HEK293T (cell line): ENCODE measurements around the gene KRTAP2-2.

ENCODE experiments used
- ARNT ChIP-seq: fragments of 450-650 bp; IDR thresholded peaks from 2 replicates; pipeline ENCODE4 v1.6.1; 2017; ENCODE audit warnings: mild to moderate bottlenecking
- BHLHE40 ChIP-seq: fragments of 450-650 bp; IDR thresholded peaks from 2 replicates; pipeline ENCODE4 v1.6.1; 2016; ENCODE audit warnings: mild to moderate bottlenecking, moderate library complexity, borderline replicate concordance
- ELF4 ChIP-seq: fragments of 450-650 bp; IDR thresholded peaks from 2 replicates; pipeline ENCODE4 v1.6.1; 2017; ENCODE audit warnings: antibody characterized with exemption
- FOXA1 ChIP-seq: fragments of 450-650 bp; IDR thresholded peaks from 2 replicates; pipeline ENCODE4 v1.6.1; 2016; ENCODE audit warnings: mild to moderate bottlenecking
- FOXM1 ChIP-seq: fragments of 450-650 bp; IDR thresholded peaks from 2 replicates; pipeline ENCODE4 v1.6.1; 2017; ENCODE audit warnings: mild to moderate bottlenecking, borderline replicate concordance
- L3MBTL2 ChIP-seq: fragments of 450-650 bp; conservative IDR thresholded peaks from 2 replicates; pipeline ENCODE4 v1.6.1; 2016; ENCODE audit warnings: mild to moderate bottlenecking
- LEF1 ChIP-seq: fragments of 450-650 bp; IDR thresholded peaks from 2 replicates; pipeline ENCODE4 v1.6.1; 2017; ENCODE audit warnings: mild to moderate bottlenecking, borderline replicate concordance
- NFRKB ChIP-seq: fragments of 450-650 bp; IDR thresholded peaks from 2 replicates; pipeline ENCODE4 v1.6.1; 2016; ENCODE audit warnings: mild to moderate bottlenecking, moderate library complexity
- SUZ12 ChIP-seq: fragments of 450-650 bp; IDR thresholded peaks from 2 replicates; pipeline ENCODE4 v1.6.1; 2016; ENCODE audit warnings: mild to moderate bottlenecking

- TF ChIP-seq FOXA1 = no peak
- no peak for TF ChIP-seq ELF4
- TF ChIP-seq L3MBTL2 = no peak
- TF ChIP-seq BHLHE40 = no peak
- TF ChIP-seq ARNT = no peak
- TF ChIP-seq FOXM1 = no peak
- no peak for TF ChIP-seq SUZ12
- no peak for TF ChIP-seq NFRKB
- TF ChIP-seq LEF1 = no peak
Measured at GRCh38 chr17:41019415-41019814, 35.6 kb downstream of the KRTAP2-2 start.
